Omental fat pad (tissue), 4 donors: ENCODE data around the gene NALCN. TPM values are rescaled to one million over a fixed set of nuclear protein-coding genes. Genes with fewer than 3 reads are reported as not detected.

Source experiments
- ATAC-seq: fragments of 150-250 bp; one replicate; pipeline ENCODE4 v1.9.1; 2016; ENCODE audit warnings: mild to moderate bottlenecking, moderate library complexity; ENCODE audit not compliant: low FRiP score
- DNase-seq: peaks from one replicate; pipeline ENCODE4 v3.0.0-alpha.2; 2019; ENCODE audit warnings: low spot score
- total RNA-seq, 4 donors: library from RNA; depleted of rRNA; stranded (reverse); fragments of >200 nt; gene quantifications; one replicate each; pipeline ENCODE4 v1.1.0, GENCODE V29; 2016
- TF ChIP-seq, protein P1 (sequence below), 3 donors: fragments of 450-650 bp; IDR thresholded peaks; one replicate each; pipeline ENCODE4 v1.5.1; 2016 to 2017; ENCODE audit warnings: antibody characterized with exemption in 3 of 3, mild to moderate bottlenecking in 3 of 3, moderate library complexity in 2 of 3

NALCN gene
- total RNA-seq, 4 donors from 2014 or later, result 0.28 to 0.84 (median 0.38) TPM

DNA sequence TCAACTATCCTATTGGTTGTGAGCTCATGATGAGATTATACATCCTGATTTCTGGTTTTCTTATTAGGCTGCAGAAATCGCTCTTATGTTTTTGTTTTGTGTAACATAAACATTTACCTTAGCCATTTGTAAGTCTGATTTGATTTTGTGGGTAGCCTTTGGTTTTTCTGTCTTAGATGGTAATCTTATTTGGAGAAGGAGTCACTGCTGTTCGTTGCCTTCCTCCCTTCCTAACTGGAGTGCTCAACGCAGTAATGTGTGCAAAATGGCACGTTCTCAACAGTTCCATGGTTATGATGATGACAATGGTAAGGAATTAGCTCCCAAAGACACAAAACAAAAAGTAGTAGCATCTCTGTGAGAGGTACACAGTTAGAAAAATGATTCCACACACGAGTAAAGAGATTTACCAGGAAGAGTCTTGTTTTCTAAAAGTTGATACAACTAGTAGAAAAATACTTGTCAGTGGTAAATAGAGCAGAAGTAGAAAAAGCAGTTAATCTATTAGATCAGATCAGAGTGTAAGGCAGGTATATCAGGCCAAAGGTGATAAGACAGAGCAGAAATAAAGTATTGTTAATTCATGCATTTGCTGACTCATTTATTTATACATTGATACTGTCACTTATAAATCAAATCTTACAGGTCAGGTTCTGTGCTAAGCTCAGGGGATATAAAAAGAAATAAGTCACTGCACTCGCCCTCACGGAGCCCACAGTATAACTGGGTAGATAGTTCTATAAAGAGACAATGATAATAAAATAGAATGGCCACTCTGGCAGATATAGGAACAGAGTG, 270.0 kb downstream of the NALCN start:
- ATAC-seq, result no peak
- TF ChIP-seq, protein P1, sequence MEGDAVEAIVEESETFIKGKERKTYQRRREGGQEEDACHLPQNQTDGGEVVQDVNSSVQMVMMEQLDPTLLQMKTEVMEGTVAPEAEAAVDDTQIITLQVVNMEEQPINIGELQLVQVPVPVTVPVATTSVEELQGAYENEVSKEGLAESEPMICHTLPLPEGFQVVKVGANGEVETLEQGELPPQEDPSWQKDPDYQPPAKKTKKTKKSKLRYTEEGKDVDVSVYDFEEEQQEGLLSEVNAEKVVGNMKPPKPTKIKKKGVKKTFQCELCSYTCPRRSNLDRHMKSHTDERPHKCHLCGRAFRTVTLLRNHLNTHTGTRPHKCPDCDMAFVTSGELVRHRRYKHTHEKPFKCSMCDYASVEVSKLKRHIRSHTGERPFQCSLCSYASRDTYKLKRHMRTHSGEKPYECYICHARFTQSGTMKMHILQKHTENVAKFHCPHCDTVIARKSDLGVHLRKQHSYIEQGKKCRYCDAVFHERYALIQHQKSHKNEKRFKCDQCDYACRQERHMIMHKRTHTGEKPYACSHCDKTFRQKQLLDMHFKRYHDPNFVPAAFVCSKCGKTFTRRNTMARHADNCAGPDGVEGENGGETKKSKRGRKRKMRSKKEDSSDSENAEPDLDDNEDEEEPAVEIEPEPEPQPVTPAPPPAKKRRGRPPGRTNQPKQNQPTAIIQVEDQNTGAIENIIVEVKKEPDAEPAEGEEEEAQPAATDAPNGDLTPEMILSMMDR (IDR thresholded peaks at IDR 0.05), result no peak

GRCh38 chr13:101144808-101145419, 271.4 kb downstream of the NALCN start:
- no peak for ATAC-seq
- DNase-seq, result no peak
- TF ChIP-seq, protein P1 (IDR thresholded peaks at IDR 0.05), result no peak

More for the DNA sequence above, 270.0 kb downstream of the NALCN start:
- no peak for DNase-seq

GRCh38 chr13:101140936-101141335, 275.4 kb downstream of the NALCN start:
- TF ChIP-seq, protein P1 (IDR thresholded peaks at IDR 0.05), result no peak
- ATAC-seq, result no peak
- DNase-seq, result no peak

GRCh38 chr13:101140087-101140770, 276.1 kb downstream of the NALCN start:
- ATAC-seq (no peak), DNase-seq (no peak)
- TF ChIP-seq, protein P1 (IDR thresholded peaks at IDR 0.05), result no peak

- DNase-seq (no peak), ATAC-seq (no peak)
- TF ChIP-seq, protein P1 (IDR thresholded peaks at IDR 0.05), result no peak
Observed at GRCh38 chr13:101139081-101139480, 277.2 kb downstream of the NALCN start.

DNA sequence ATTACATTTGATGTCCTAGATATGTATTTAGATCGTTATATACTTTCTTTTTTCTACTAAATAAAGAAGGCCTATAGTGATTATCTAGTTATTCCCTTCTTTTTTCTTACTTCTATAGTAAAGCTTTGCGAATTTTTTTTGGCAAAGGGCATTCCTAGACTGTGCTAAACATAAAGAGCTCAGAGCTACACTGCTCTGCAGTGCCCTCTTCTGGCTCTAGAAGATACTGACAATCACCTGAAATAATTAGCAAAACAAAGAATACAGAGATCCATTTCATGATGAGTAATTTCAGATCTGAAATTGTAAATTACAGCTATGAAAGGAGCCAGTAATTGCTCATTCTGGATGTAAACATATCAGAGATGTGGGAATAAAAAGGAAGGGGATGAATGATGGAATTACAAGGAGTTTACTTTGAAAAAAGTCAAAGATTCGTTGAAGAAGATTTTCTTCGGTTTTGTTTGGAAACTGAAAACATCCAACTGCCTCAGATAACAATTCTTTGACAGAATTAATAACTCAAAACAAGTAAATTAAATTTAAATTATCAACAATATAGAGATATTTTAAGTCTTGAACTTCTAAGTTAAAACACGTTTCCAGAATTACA, 288.5 kb downstream of the NALCN start:
- TF ChIP-seq, protein P1 (IDR thresholded peaks at IDR 0.05), result no peak
- ATAC-seq (no peak), DNase-seq (no peak)
